Fibroblast of villous mesenchyme (primary cell): ENCODE results near the gene ARHGEF11. TPM values are rescaled to one million over a fixed set of nuclear protein-coding genes. Genes with fewer than 3 reads are reported as not detected.

Experiments
- DNase-seq: peaks from one replicate; pipeline ENCODE4 v3.0.0-alpha.2; 2010; ENCODE audit warnings: low read depth
- H3K4me3 ChIP-seq: 2 replicates; pipeline ENCODE4 v1.5.1; 2011; ENCODE audit warnings: low read depth, mild to moderate bottlenecking, low read length
- total RNA-seq: library from RNA; depleted of rRNA; stranded (reverse); fragments of >200 nt; gene quantifications from 2 replicates; pipeline ENCODE4 v1.2.3, GENCODE V29; 2012
- TF ChIP-seq, protein P1 (sequence below): IDR thresholded peaks from 2 replicates; pipeline ENCODE4 v1.5.1; 2012; ENCODE audit warnings: low read depth, mild to moderate bottlenecking, low read length; ENCODE audit not compliant: insufficient read depth

Gene ARHGEF11
- total RNA-seq, 1 donor: 34.1 TPM

DNA sequence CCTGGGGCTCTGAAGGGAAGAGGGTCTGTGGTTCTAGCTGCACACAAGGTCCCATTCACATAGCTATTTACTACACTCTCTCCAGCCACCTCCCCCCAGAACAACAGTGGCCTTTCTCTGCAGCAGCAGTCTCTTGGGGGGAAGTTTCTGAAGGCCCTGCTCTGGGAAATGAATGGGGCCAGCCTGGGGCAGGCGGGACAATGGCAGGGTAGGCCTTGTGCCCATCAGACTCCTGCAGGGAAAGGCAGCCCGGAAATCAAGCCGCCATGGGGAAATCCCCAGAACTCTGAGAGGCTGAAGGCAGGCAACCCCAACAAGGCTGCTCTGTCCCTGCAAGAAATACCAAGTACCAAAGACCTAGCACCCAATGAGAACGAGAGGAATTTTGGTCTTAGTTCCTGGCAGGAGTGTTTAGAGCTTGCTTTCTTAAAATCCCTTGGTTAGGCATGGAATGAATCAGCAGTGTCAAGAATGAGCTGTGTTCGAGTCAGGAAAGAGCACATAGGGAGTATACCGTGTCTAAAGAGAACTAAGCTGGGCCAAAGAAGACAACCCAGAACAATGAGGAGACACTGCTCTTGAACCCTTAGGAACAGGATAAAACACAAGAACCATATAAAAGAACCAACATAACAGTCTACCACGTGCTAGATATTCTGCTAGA is 11.3 kb downstream of the ARHGEF11 start:
- DNase-seq: no peak
- no peak overlapping the region for H3K4me3 ChIP-seq
- TF ChIP-seq, protein P1, sequence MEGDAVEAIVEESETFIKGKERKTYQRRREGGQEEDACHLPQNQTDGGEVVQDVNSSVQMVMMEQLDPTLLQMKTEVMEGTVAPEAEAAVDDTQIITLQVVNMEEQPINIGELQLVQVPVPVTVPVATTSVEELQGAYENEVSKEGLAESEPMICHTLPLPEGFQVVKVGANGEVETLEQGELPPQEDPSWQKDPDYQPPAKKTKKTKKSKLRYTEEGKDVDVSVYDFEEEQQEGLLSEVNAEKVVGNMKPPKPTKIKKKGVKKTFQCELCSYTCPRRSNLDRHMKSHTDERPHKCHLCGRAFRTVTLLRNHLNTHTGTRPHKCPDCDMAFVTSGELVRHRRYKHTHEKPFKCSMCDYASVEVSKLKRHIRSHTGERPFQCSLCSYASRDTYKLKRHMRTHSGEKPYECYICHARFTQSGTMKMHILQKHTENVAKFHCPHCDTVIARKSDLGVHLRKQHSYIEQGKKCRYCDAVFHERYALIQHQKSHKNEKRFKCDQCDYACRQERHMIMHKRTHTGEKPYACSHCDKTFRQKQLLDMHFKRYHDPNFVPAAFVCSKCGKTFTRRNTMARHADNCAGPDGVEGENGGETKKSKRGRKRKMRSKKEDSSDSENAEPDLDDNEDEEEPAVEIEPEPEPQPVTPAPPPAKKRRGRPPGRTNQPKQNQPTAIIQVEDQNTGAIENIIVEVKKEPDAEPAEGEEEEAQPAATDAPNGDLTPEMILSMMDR: no peak

DNA sequence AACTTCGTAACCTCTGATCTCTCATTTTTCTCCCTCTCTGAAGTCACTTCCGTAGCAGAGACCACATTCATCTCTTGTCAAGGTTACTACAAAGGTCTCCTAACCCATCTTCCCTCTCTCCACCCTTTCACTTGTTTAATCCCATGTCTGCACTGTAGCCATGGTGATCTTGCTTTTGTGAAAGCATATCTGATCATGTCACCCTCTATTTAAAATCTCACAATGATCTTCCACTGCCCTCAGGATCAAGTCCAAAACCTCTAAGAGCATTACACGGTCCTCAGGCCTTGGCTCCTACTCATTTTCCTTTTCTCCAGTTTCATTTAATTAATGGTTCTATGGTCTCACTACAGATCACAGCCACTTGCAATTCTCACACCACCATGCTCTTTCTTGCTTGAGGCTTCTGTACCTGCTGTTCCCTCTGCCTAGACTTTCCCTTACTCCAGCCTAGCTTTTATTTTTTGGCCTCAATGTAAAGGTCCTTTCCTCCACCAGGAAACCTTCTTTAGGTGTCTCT is 12.1 kb downstream of the ARHGEF11 start:
- no peak for DNase-seq
- no peak overlapping the region for H3K4me3 ChIP-seq
- TF ChIP-seq, protein P1: no peak

DNA sequence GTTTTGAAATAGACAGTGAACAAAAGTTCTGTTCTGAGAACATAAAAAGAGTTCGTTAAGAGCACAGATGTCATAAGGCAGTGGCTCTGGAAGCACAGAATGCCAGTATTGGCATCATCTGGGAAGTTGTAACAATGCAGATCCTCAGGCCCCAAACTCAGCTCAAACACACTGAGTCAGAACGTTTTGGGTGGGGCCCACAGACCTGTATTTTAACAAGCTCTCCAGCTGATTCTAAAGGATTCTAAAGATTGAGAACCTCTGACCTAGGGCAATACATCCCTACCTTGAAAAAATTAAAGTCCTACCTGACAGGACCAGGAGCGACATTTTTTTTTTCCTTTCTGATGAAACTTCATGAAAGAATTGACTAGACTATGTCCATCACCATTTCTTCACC is 13.2 kb downstream of the ARHGEF11 start:
- H3K4me3 ChIP-seq: no peak overlapping the region
- TF ChIP-seq, protein P1: no peak

DNA sequence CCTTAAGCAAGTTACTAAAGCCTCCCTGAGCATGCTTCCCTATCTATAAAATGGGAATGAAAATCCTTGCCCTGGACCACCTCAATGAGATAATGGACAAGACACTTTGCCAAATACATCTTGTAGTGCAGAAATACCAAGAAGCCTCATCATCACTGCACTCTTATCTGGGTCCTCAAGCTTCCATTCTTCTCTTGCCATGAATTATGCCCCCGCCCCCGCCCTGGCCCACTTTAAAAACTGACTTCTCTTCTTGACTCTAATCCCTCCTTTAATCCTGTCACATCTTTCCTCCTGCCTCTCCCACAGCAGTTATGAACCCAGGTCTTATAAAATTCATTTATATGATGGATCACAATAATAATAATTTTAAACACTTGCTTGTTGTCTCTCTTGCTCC is 14.8 kb downstream of the ARHGEF11 start:
- DNase-seq: no peak
- H3K4me3 ChIP-seq: no peak overlapping the region
- TF ChIP-seq, protein P1: no peak

More for the DNA sequence above, 13.2 kb downstream of the ARHGEF11 start:
- no peak for DNase-seq

DNA sequence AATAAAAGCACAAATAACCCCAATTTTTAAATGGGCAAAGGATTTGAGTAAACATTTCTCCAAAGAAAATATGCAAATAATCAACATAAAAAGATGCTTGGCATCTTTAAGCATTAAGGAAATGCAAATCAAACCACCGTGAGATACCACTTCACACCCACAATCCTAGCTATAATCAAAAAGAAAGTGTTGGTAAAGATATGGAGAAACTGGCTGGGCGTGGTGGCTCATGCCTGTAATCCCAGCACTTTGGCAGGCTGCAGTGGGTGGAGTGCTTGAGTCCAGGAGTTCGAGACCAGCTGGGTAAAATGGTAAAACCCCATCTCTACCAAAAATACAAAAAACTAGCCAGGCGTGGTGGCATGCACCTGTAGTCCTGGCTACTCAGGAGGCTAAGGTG is 16.9 kb downstream of the ARHGEF11 start:
- TF ChIP-seq, protein P1: no peak
- no peak for DNase-seq
- H3K4me3 ChIP-seq: no peak overlapping the region

DNA sequence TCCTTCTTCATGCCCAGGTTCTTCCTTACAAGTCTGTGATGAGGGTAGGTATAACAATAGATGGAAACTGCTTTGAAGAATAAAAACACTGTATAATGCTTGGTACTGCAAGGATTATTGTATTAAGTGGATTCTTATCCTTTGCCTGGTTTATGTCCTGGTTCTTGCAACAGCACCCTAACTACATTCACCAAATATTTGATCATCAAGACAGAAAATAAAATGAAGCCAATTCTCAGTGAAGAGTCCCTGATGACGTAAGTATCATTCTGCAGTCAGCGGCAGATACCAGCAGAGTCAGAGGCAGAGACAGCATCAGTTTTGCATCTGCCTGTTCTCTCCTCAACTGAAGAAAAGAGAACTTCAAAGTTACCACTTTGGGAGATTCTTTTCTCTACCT is 19.7 kb downstream of the ARHGEF11 start:
- TF ChIP-seq, protein P1: no peak
- peak; percentile 64 for DNase-seq
- H3K4me3 ChIP-seq: no peak overlapping the region

DNA sequence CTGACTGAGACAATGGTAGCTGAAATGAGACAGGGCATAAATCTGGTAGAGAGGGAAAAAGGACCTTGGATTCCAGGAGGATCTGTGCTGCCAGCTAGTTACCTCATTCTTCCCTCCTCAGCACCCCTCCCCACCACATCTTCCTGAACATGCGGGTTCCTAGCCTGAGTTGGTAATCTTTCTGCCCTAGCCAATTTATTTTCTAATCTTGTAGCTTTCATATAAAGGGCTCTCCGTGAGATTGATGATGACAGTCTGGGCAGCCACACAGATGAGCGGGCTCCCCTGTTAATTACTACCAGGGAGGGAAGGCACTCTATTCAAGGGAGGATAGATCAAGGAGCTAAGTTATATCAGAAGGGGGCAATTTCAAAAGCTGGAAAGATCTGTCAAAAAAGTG is 20.2 kb downstream of the ARHGEF11 start:
- no peak for DNase-seq
- TF ChIP-seq, protein P1: no peak
- no peak overlapping the region for H3K4me3 ChIP-seq
